ENCODE measurements around the gene DPH7. TPM values are rescaled to one million over a fixed set of nuclear protein-coding genes. Genes with fewer than 3 reads are reported as not detected.

The DPH7 gene
- total RNA-seq, 1 donor from 2014 or later: 37.6 TPM

- Histone ChIP-seq H3K9me3 (ENCODE audit: low read depth) (no peaks in the 10 kb centered on the region), H3F3A (ENCODE audit: low read depth) (peaks cover 11% of the 10 kb centered on the region), H3K27me3 (no peaks in the 10 kb centered on the region), H3K27ac (no peak overlapping the region), H3K4me1 (no peaks in the 10 kb centered on the region), H3K4me2 (no peak overlapping the region), H3K9ac (no peak overlapping the region), H3K4me3 (no peak overlapping the region), H3K79me2 (ENCODE audit: low read depth) (no peaks in the 10 kb centered on the region), H4K20me1 (ENCODE audit: low read depth) (no peaks in the 10 kb centered on the region), H3K36me3 (no peaks in the 10 kb centered on the region), H2AFZ (replicated peaks) (no peak overlapping the region)
- no peak for DNase-seq (ENCODE audit: low spot score)
- H3K27ac Mint-ChIP-seq: no peak overlapping the region
- peaks cover 12% of the 10 kb centered on the region for H3K36me3 Mint-ChIP-seq
- H3K4me1 Mint-ChIP-seq: peaks cover 4% of the 10 kb centered on the region
- no peak overlapping the region for H3K4me3 Mint-ChIP-seq
- peaks cover 15% of the 10 kb centered on the region for H3K27me3 Mint-ChIP-seq (ENCODE audit: insufficient read depth, low read depth)
- H3K9me3 Mint-ChIP-seq: peaks cover 24% of the 10 kb centered on the region
- TF ChIP-seq EZH2phosphoT487 (IDR thresholded peaks at IDR 0.05) (no peak), EZH2 (IDR thresholded peaks at IDR 0.05) (no peak), CTCF (IDR thresholded peaks at IDR 0.05) (no peak)
Measured at GRCh38 chr9:137505421-137506140, 73.1 kb downstream of the DPH7 start.

Other genes starting within 250 kb of the DPH7 start
- gene EXD3, start 155.8 kb downstream of the DPH7 start, total RNA-seq (ENCODE audit: low replicate concordance): 4.7 and 25.1 TPM in 2 replicates
- 0.39 and 0.65 TPM in 2 replicates for gene NOXA1, start 155.5 kb downstream of the DPH7 start, total RNA-seq (ENCODE audit: low replicate concordance)
- gene ENTPD8, start 137.6 kb downstream of the DPH7 start, total RNA-seq (ENCODE audit: low replicate concordance): not detected in 2 replicates
- gene NSMF, start 119.6 kb downstream of the DPH7 start, total RNA-seq (ENCODE audit: low replicate concordance): 17.1 and 62.0 TPM in 2 replicates
- gene PNPLA7, start 28.5 kb downstream of the DPH7 start, total RNA-seq (ENCODE audit: low replicate concordance): 0.13 and 0.31 TPM in 2 replicates
- gene MRPL41, start 27.0 kb downstream of the DPH7 start, total RNA-seq (ENCODE audit: low replicate concordance): 10.3 and 36.9 TPM in 2 replicates
- 34.4 and 52.4 TPM in 2 replicates for gene ZMYND19, start 11.6 kb upstream of the DPH7 start, total RNA-seq (ENCODE audit: low replicate concordance)
- gene ARRDC1, start 26.8 kb upstream of the DPH7 start, total RNA-seq (ENCODE audit: low replicate concordance): 12.9 and 34.4 TPM in 2 replicates
- gene EHMT1, start 40.1 kb upstream of the DPH7 start, total RNA-seq (ENCODE audit: low replicate concordance): 47.8 and 84.5 TPM in 2 replicates